Left forelimb (tissue), 1 donor: Measurements from ENCODE around the gene OPN4.

Experiments
- DNase-seq: peaks from one replicate; pipeline ENCODE4 v3.0.0-alpha.2; 2018; ENCODE audit warnings: low spot score

Gene OPN4

GRCh38 chr10:86662186-86663045 lies 8.1 kb downstream of the OPN4 start:
- no peak for DNase-seq

- DNase-seq, result no peak
Measured at GRCh38 chr10:86663046-86663345, 8.6 kb downstream of the OPN4 start.

GRCh38 chr10:86663576-86664339 lies 9.4 kb downstream of the OPN4 start:
- no peak for DNase-seq

GRCh38 chr10:86664341-86665217 lies 10.2 kb downstream of the OPN4 start:
- no peak for DNase-seq

GRCh38 chr10:86665218-86665607 lies 10.9 kb downstream of the OPN4 start:
- no peak for DNase-seq

GRCh38 chr10:86665868-86666267 lies 11.5 kb downstream of the OPN4 start:
- no peak for DNase-seq

GRCh38 chr10:86666538-86666937 lies 12.2 kb downstream of the OPN4 start:
- no peak for DNase-seq

- DNase-seq, result no peak
Measured at GRCh38 chr10:86667421-86668181, 13.3 kb downstream of the OPN4 start.

GRCh38 chr10:86668297-86669165 lies 14.2 kb downstream of the OPN4 start, which contains the start of gene LDB3:
Gene LDB3, plus strand, starts transcription at chr10:86668511. Its CDS starts 181 bp downstream, at chr10:86668692.
- no peak for DNase-seq

GRCh38 chr10:86670290-86670811 lies 16.0 kb downstream of the OPN4 start:
- DNase-seq, result no peak

GRCh38 chr10:86670876-86671275 lies 16.5 kb downstream of the OPN4 start:
- no peak for DNase-seq

GRCh38 chr10:86671419-86671818 lies 17.1 kb downstream of the OPN4 start:
- DNase-seq, result no peak

- DNase-seq, result no peak
Measured at GRCh38 chr10:86671985-86672710, 17.8 kb downstream of the OPN4 start.

GRCh38 chr10:86673216-86673826 lies 19.0 kb downstream of the OPN4 start:
- no peak for DNase-seq

- no peak for DNase-seq
Measured at GRCh38 chr10:86673827-86674581, 19.7 kb downstream of the OPN4 start.

- no peak for DNase-seq
Measured at GRCh38 chr10:86674912-86675311, 20.6 kb downstream of the OPN4 start.

GRCh38 chr10:86677374-86677773 lies 23.0 kb downstream of the OPN4 start:
- DNase-seq, result no peak

- DNase-seq, result no peak
Measured at GRCh38 chr10:86678999-86679792, 24.8 kb downstream of the OPN4 start.
